Panc1 (cell line): ENCODE results near the gene AGBL1. TPM values are rescaled to one million over a fixed set of nuclear protein-coding genes. Genes with fewer than 3 reads are reported as not detected.

Source experiments
- ATAC-seq: fragments of 200-7000 bp; cut with Tn5 transposase; 2 replicates; pipeline ENCODE4 v1.9.1; 2020; ENCODE audit warnings: mild to moderate bottlenecking, moderate library complexity
- BruUV-seq: library from RNA; stranded (reverse); fragments of 400-500 nt; replicated peaks from 2 replicates; lab custom pipeline; 2021; lab: Mats Ljungman, UMichigan
- CTCF ChIA-PET: fragments of 300-600 bp; sonication (Branson Sonifier 250); formaldehyde crosslinking; loops from one replicate; lab custom pipeline; 2022; ENCODE audit warnings: antibody characterized with exemption; lab: Charles Lee
- POLR2A ChIA-PET: fragments of 300-600 bp; sonication (Branson Sonifier 250); formaldehyde crosslinking; loops from one replicate; lab custom pipeline; 2022; ENCODE audit warnings: antibody characterized with exemption; lab: Charles Lee
- DNase-seq: peaks from one replicate; pipeline ENCODE4 v3.0.0-alpha.2; 2010; ENCODE audit warnings: low read depth, low spot score
- H3K27ac ChIP-seq: 2 replicates; pipeline ENCODE4 v1.5.1; 2011; ENCODE audit warnings: mild to moderate bottlenecking, low read length, inconsistent platforms
- H3K27me3 ChIP-seq: fragments of 200-500 bp; sonication (Bioruptor generic); 2 replicates; pipeline ENCODE4 v1.6.0; 2014; ENCODE audit warnings: low read length, inconsistent platforms; ENCODE audit not compliant: control insufficient read depth, insufficient read depth
- H3K36me3 ChIP-seq: fragments of 200-500 bp; sonication (Bioruptor generic); 2 replicates; pipeline ENCODE4 v1.5.1; 2014; ENCODE audit warnings: inconsistent platforms, mild to moderate bottlenecking, low read length, moderate library complexity; ENCODE audit not compliant: control insufficient read depth, insufficient read depth
- H3K4me1 ChIP-seq: 2 replicates; pipeline ENCODE4 v1.5.1; 2011; ENCODE audit warnings: inconsistent platforms, mild to moderate bottlenecking, low read length, moderate library complexity; ENCODE audit not compliant: control insufficient read depth, insufficient read depth
- H3K4me3 ChIP-seq, 2 experiments: 2 replicates each; pipeline ENCODE4 v1.5.1; 2011 to 2012; ENCODE audit warnings: low read depth in 2 of 2, low read length in 2 of 2, mild to moderate bottlenecking in 2 of 2, inconsistent platforms in 1 of 2, moderate library complexity in 1 of 2
- H3K9me3 ChIP-seq: fragments of 200-500 bp; sonication (Bioruptor generic); 2 replicates; pipeline ENCODE4 v1.5.1; 2014; ENCODE audit warnings: low read depth, mild to moderate bottlenecking, inconsistent platforms, low read length, moderate library complexity; ENCODE audit not compliant: control insufficient read depth, insufficient read depth
- POLR2AphosphoS5 ChIP-seq: IDR thresholded peaks from 2 replicates; pipeline ENCODE4 v1.6.1; 2012; ENCODE audit warnings: mild to moderate bottlenecking, low read depth, low read length, moderate library complexity
- REST ChIP-seq, 2 experiments: IDR thresholded peaks; 2 replicates each; pipeline ENCODE4 v1.6.1; 2011 to 2012; ENCODE audit warnings: low read depth in 2 of 2, control low read depth in 1 of 2, low read length in 1 of 2, mild to moderate bottlenecking in 1 of 2, moderate library complexity in 1 of 2; ENCODE audit not compliant: insufficient read depth in 1 of 2
- SIN3A ChIP-seq: IDR thresholded peaks from 2 replicates; pipeline ENCODE4 v1.6.1; 2012; ENCODE audit warnings: low read depth, mild to moderate bottlenecking, low read length, moderate library complexity, borderline replicate concordance; ENCODE audit not compliant: insufficient read depth
- TCF7L2 ChIP-seq: IDR thresholded peaks from 2 replicates; pipeline ENCODE4 v1.6.1; 2011; ENCODE audit warnings: mild to moderate bottlenecking, low read depth, low read length, inconsistent platforms
- in situ Hi-C: cut with HindIII; loops from 2 replicates; pipeline ENCODE4 v1.10.0; 2016; ENCODE audit warnings: low sequenced_read_pairs, low pct_unique_long_range_greater_than_20kb
- intact Hi-C: fragments of 100-400 bp; cut with micrococcal nuclease; formaldehyde crosslinking; loops from one replicate; pipeline ENCODE4 v1.10.0; 2022; ENCODE audit not compliant: unreplicated experiment
- total RNA-seq: library from RNA; stranded (reverse); gene quantifications from one replicate; pipeline ENCODE4 v1.2.1, GENCODE V29; 2021; ENCODE audit not compliant: unreplicated experiment
- TF ChIP-seq, protein P1 (sequence below): fragments of 450-650 bp; IDR thresholded peaks from 2 replicates; pipeline ENCODE4 v1.5.1; 2017; ENCODE audit warnings: mild to moderate bottlenecking

The AGBL1 gene
- total RNA-seq, 1 experiment from 2014 or later, result not detected

DNA sequence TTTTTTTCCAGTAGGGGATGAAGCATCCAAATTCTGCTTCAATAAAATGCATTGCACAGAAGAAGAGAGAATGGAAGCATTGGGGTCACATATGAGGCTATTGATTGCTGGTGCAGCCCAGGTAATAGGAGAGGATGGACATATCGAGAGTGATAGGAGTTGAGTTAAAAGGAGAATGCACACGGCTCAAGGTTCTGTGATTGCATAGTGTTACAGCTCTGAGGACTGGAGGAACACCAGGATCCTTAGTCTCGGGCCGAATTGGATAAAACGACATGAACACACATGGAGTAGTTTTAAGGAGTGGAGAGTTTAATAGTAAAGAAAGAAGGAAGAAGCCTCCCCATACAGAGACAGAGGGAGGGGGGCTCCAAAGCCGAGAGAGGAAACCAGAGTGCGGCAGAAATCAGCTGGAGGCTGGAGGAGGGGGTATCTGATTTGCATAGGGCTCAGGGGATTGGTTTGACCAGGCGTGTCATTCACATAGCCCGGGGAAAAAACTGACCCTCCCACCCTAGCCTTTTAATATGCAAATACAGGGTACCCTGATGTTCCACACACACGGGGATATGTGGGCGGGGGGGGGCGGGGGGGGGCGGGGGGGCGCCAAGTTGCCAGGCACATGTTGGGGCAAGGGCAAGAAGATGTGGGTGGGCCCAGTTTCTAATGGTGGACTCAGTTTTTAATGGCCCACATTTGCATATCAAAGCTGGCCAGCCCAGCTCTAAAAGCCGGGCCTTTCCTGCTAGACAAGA is 156.9 kb downstream of the AGBL1 start:
- H3K4me3 ChIP-seq, result no peak overlapping the region
- CTCF ChIA-PET, result no interaction called here
- H3K27ac ChIP-seq, result no peak overlapping the region
- peaks cover 9% of the 10 kb centered on the region for H3K27me3 ChIP-seq
- DNase-seq (no peak), ATAC-seq (no peak)
- no peaks in the 10 kb centered on the region for H3K9me3 ChIP-seq
- no TSS peak for BruUV-seq
- POLR2A ChIA-PET, result no interaction called here
- TF ChIP-seq SIN3A (no peak), REST (IDR thresholded peaks at IDR 0.05; ENCODE audit: insufficient read depth in 1 of 2, low read depth in 2 of 2, low read length in 1 of 2) (no peak), TCF7L2 (no peak), POLR2AphosphoS5 (no peak)
- TF ChIP-seq, protein P1, sequence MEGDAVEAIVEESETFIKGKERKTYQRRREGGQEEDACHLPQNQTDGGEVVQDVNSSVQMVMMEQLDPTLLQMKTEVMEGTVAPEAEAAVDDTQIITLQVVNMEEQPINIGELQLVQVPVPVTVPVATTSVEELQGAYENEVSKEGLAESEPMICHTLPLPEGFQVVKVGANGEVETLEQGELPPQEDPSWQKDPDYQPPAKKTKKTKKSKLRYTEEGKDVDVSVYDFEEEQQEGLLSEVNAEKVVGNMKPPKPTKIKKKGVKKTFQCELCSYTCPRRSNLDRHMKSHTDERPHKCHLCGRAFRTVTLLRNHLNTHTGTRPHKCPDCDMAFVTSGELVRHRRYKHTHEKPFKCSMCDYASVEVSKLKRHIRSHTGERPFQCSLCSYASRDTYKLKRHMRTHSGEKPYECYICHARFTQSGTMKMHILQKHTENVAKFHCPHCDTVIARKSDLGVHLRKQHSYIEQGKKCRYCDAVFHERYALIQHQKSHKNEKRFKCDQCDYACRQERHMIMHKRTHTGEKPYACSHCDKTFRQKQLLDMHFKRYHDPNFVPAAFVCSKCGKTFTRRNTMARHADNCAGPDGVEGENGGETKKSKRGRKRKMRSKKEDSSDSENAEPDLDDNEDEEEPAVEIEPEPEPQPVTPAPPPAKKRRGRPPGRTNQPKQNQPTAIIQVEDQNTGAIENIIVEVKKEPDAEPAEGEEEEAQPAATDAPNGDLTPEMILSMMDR, result no peak
- in situ Hi-C loops, result no loop called here
- H3K4me1 ChIP-seq, result no peaks in the 10 kb centered on the region
- intact Hi-C loops, result no loop called here
- no peaks in the 10 kb centered on the region for H3K36me3 ChIP-seq

DNA sequence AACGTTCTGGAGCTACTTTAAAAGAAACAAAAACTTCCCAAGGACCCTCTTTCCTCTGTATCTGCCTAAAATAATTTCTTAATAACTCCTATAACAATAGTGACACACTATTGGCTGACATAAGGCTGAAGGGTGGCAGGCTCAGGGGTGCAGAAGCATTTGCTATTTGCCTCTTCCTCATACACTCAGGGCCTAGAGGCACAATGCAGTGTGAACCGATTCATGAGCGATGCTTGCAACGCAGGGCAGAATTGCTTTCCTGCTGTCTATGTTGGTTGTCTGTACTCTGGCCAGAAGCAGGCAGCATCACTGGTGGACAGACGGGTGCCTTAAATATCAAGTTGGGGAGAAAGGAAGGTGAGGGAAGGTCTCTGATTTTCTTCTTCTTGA is 157.4 kb downstream of the AGBL1 start:
- Histone ChIP-seq H3K27me3 (peaks cover 9% of the 10 kb centered on the region), H3K4me3 (no peak overlapping the region), H3K4me1 (no peaks in the 10 kb centered on the region), H3K27ac (no peak overlapping the region), H3K9me3 (no peaks in the 10 kb centered on the region), H3K36me3 (no peaks in the 10 kb centered on the region)
- intact Hi-C loops (no loop called here), in situ Hi-C loops (no loop called here)
- POLR2A ChIA-PET, result no interaction called here
- ATAC-seq (no peak), DNase-seq (no peak)
- BruUV-seq, result no TSS peak
- TF ChIP-seq SIN3A (no peak), TCF7L2 (no peak), REST (IDR thresholded peaks at IDR 0.05; ENCODE audit: insufficient read depth in 1 of 2, low read depth in 2 of 2, low read length in 1 of 2) (no peak), POLR2AphosphoS5 (no peak)
- TF ChIP-seq, protein P1, result no peak
- CTCF ChIA-PET, result no interaction called here
